Retinal pigment epithelial cell (primary cell): Measurements from ENCODE around the gene ABCC1.
"Not testable (repeated sequence)": the region's sequence is repeated elsewhere in the genome, so short reads cannot be mapped to it uniquely, and the experiment has no call there.

Experiments used
- DNase-seq: peaks from one replicate; pipeline ENCODE4 v3.0.0-alpha.2; 2010; ENCODE audit warnings: low read depth
- H3K4me3 ChIP-seq: 2 replicates; pipeline ENCODE4 v1.5.1; 2011; ENCODE audit warnings: mild to moderate bottlenecking, low read length, control low read depth, moderate library complexity
- TF ChIP-seq, protein P1 (sequence below): conservative IDR thresholded peaks from 2 replicates; pipeline ENCODE4 v1.5.1; 2011; ENCODE audit warnings: low read depth, low read length, control low read depth, inconsistent platforms

ABCC1 gene

DNA sequence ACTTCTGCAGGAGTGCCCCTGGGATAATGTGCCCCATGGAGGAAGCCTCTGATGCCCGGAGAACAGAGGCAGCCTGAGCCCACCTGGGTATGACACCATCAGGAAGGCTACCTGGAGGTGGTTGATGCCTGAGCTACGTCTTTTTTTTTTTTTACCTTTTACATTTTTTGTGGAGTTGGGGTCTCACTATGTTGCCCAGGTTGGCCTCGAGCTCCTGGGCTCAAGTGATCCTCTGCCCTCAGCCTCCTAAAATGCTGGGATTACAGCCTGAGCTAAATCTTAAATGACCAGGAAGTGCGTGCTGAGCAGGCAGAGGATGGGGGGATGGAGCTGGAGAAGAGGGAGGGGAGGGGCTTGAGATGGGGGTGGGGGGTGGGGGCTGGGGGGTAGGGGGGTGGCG lies 241.1 kb downstream of the ABCC1 start:
- no peak for DNase-seq
- TF ChIP-seq, protein P1, sequence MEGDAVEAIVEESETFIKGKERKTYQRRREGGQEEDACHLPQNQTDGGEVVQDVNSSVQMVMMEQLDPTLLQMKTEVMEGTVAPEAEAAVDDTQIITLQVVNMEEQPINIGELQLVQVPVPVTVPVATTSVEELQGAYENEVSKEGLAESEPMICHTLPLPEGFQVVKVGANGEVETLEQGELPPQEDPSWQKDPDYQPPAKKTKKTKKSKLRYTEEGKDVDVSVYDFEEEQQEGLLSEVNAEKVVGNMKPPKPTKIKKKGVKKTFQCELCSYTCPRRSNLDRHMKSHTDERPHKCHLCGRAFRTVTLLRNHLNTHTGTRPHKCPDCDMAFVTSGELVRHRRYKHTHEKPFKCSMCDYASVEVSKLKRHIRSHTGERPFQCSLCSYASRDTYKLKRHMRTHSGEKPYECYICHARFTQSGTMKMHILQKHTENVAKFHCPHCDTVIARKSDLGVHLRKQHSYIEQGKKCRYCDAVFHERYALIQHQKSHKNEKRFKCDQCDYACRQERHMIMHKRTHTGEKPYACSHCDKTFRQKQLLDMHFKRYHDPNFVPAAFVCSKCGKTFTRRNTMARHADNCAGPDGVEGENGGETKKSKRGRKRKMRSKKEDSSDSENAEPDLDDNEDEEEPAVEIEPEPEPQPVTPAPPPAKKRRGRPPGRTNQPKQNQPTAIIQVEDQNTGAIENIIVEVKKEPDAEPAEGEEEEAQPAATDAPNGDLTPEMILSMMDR = no peak
- no peak overlapping the region for H3K4me3 ChIP-seq

DNA sequence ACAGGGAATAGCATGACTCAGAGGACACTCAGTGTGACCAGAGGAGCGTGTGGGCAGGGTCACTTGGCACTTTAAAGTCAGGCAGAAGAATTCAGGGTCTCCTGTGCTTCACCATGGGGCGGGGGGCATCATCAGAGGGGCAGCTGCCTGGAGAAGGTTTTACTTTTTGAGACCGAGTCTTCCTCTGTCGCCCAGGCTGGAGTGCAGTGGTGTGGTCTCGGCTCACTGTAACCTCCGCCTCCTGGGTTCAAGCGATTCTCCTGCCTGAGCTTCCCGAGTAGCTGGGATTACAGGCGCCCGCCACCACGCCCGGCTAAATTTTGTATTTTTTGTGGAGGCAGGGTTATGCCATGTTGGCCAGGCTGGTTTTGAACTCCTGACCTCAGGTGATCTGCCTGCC lies 241.6 kb downstream of the ABCC1 start:
- not testable (repeated sequence) for H3K4me3 ChIP-seq, DNase-seq

DNA sequence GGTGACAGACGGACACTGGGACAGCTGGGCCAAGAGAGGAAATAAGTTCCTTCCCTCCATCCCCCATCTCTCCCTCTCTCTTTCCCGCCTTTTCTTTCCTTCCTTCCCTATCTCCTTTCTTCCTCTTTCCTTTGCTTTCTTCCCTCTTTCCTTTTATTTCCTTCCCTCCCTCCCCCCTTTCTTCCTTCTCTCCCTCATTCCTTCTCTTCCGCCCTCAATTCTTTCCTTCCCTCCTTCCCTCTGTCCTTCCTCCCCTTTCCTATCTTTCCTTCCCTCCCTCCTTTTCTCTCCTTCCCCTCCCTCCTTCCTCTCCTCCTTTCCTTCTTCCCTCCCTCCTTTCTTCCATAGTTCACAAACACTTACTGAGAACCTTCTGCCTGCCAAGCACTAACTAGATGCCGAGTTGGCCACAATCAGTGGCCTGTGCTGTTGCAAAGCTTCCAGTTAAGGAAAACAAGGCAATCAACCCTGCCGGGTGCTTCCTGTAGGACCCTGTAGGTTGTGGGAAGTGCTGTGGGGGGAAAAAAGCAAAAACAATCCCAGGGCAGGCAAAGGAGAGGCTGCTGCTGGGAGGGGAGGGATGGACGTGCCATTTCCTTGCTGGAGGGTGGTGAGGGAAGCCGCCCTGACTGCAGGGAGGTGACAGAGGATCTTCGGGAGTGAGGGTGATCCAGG lies 242.2 kb downstream of the ABCC1 start:
- TF ChIP-seq, protein P1 = no peak
- DNase-seq = no peak
- no peak overlapping the region for H3K4me3 ChIP-seq
